Measurements from ENCODE around the gene C9orf57. TPM values are rescaled to one million over a fixed set of nuclear protein-coding genes. Genes with fewer than 3 reads are reported as not detected.

C9orf57 gene
- total and polyA plus RNA-seq, 2 of the 8 experiments (the other 6 are each of a cell fraction or from before 2014, with no cell fraction given), result not detected

DNA sequence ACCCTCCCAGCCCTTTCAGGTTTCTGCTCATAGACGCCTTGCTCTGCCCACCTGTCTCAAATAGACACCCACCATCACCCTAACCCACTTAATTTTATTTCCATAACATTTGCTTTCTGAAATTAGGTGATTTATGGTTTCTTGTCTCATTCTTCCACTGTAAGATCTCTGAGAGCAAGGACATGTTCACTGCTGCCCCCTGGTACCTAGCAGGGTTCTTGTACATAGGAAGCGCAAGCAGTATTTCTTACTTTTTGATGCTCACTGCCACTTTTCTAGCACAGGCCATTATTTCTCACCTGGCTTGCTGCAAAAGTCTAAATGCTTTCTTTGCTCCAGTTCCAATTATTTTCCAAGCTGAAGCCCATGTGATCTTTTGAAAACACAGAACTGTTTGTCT is 16.8 kb downstream of the C9orf57 start (continued):
- TF ChIP-seq, protein P1, sequence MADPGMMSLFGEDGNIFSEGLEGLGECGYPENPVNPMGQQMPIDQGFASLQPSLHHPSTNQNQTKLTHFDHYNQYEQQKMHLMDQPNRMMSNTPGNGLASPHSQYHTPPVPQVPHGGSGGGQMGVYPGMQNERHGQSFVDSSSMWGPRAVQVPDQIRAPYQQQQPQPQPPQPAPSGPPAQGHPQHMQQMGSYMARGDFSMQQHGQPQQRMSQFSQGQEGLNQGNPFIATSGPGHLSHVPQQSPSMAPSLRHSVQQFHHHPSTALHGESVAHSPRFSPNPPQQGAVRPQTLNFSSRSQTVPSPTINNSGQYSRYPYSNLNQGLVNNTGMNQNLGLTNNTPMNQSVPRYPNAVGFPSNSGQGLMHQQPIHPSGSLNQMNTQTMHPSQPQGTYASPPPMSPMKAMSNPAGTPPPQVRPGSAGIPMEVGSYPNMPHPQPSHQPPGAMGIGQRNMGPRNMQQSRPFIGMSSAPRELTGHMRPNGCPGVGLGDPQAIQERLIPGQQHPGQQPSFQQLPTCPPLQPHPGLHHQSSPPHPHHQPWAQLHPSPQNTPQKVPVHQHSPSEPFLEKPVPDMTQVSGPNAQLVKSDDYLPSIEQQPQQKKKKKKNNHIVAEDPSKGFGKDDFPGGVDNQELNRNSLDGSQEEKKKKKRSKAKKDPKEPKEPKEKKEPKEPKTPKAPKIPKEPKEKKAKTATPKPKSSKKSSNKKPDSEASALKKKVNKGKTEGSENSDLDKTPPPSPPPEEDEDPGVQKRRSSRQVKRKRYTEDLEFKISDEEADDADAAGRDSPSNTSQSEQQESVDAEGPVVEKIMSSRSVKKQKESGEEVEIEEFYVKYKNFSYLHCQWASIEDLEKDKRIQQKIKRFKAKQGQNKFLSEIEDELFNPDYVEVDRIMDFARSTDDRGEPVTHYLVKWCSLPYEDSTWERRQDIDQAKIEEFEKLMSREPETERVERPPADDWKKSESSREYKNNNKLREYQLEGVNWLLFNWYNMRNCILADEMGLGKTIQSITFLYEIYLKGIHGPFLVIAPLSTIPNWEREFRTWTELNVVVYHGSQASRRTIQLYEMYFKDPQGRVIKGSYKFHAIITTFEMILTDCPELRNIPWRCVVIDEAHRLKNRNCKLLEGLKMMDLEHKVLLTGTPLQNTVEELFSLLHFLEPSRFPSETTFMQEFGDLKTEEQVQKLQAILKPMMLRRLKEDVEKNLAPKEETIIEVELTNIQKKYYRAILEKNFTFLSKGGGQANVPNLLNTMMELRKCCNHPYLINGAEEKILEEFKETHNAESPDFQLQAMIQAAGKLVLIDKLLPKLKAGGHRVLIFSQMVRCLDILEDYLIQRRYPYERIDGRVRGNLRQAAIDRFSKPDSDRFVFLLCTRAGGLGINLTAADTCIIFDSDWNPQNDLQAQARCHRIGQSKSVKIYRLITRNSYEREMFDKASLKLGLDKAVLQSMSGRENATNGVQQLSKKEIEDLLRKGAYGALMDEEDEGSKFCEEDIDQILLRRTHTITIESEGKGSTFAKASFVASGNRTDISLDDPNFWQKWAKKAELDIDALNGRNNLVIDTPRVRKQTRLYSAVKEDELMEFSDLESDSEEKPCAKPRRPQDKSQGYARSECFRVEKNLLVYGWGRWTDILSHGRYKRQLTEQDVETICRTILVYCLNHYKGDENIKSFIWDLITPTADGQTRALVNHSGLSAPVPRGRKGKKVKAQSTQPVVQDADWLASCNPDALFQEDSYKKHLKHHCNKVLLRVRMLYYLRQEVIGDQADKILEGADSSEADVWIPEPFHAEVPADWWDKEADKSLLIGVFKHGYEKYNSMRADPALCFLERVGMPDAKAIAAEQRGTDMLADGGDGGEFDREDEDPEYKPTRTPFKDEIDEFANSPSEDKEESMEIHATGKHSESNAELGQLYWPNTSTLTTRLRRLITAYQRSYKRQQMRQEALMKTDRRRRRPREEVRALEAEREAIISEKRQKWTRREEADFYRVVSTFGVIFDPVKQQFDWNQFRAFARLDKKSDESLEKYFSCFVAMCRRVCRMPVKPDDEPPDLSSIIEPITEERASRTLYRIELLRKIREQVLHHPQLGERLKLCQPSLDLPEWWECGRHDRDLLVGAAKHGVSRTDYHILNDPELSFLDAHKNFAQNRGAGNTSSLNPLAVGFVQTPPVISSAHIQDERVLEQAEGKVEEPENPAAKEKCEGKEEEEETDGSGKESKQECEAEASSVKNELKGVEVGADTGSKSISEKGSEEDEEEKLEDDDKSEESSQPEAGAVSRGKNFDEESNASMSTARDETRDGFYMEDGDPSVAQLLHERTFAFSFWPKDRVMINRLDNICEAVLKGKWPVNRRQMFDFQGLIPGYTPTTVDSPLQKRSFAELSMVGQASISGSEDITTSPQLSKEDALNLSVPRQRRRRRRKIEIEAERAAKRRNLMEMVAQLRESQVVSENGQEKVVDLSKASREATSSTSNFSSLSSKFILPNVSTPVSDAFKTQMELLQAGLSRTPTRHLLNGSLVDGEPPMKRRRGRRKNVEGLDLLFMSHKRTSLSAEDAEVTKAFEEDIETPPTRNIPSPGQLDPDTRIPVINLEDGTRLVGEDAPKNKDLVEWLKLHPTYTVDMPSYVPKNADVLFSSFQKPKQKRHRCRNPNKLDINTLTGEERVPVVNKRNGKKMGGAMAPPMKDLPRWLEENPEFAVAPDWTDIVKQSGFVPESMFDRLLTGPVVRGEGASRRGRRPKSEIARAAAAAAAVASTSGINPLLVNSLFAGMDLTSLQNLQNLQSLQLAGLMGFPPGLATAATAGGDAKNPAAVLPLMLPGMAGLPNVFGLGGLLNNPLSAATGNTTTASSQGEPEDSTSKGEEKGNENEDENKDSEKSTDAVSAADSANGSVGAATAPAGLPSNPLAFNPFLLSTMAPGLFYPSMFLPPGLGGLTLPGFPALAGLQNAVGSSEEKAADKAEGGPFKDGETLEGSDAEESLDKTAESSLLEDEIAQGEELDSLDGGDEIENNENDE (IDR thresholded peaks at IDR 0.05; ENCODE audit: insufficient replicate concordance, low read length), result no peak
- TF ChIP-seq, protein P2, sequence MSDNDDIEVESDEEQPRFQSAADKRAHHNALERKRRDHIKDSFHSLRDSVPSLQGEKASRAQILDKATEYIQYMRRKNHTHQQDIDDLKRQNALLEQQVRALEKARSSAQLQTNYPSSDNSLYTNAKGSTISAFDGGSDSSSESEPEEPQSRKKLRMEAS (IDR thresholded peaks at IDR 0.05), result no peak
- TF ChIP-seq BRCA1 (IDR thresholded peaks at IDR 0.05; ENCODE audit: low read depth, low read length) (no peak), TEAD4 (IDR thresholded peaks at IDR 0.05; ENCODE audit: low read depth, low read length) (no peak)
- TF ChIP-seq, protein P3, sequence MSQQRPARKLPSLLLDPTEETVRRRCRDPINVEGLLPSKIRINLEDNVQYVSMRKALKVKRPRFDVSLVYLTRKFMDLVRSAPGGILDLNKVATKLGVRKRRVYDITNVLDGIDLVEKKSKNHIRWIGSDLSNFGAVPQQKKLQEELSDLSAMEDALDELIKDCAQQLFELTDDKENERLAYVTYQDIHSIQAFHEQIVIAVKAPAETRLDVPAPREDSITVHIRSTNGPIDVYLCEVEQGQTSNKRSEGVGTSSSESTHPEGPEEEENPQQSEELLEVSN (IDR thresholded peaks at IDR 0.05), result no peak

Measured in H1 (cell line).